Measurements from ENCODE around the gene ALDH3A1. TPM values are rescaled to one million over a fixed set of nuclear protein-coding genes. Genes with fewer than 3 reads are reported as not detected.

The ALDH3A1 gene
- total RNA-seq, 4 donors from 2014 or later = 0.51 to 7.1 (median 1.7) TPM; not detected in 1

DNA sequence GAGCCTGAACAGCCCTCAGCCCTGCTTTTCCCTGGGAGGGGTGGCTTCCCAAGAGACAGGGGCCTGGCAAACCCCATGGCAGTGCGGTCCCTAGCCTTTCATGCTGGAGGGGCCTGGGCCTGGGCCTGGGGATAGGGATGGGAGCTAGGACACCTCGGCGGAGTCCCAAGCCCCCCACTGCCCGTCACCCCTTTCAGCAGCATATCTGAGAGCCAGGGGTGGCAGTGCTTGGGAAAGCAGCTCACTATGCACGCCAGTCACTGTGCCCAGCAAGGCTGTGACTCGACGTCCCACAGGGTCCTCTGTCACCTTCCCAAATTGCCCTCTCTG lies 31.1 kb downstream of the ALDH3A1 start:
- no peak for TF ChIP-seq POLR2A (IDR thresholded peaks at IDR 0.05)
- TF ChIP-seq, protein P1, sequence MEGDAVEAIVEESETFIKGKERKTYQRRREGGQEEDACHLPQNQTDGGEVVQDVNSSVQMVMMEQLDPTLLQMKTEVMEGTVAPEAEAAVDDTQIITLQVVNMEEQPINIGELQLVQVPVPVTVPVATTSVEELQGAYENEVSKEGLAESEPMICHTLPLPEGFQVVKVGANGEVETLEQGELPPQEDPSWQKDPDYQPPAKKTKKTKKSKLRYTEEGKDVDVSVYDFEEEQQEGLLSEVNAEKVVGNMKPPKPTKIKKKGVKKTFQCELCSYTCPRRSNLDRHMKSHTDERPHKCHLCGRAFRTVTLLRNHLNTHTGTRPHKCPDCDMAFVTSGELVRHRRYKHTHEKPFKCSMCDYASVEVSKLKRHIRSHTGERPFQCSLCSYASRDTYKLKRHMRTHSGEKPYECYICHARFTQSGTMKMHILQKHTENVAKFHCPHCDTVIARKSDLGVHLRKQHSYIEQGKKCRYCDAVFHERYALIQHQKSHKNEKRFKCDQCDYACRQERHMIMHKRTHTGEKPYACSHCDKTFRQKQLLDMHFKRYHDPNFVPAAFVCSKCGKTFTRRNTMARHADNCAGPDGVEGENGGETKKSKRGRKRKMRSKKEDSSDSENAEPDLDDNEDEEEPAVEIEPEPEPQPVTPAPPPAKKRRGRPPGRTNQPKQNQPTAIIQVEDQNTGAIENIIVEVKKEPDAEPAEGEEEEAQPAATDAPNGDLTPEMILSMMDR (IDR thresholded peaks at IDR 0.05) = no peak
- Histone ChIP-seq H3K4me3 (no peak overlapping the region), H3K9me3 (no peaks in the 10 kb centered on the region), H3K4me1 (peaks cover 0 to 6% of the 10 kb centered on the region in 2 donors), H3K27me3 (no peaks in the 10 kb centered on the region), H3K36me3 (no peaks in the 10 kb centered on the region), H3K27ac (no peak overlapping the region)
- no peak for DNase-seq
- intact Hi-C loops (cut with DNase I; ENCODE audit: low total_unique reads) = no loop called here

DNA sequence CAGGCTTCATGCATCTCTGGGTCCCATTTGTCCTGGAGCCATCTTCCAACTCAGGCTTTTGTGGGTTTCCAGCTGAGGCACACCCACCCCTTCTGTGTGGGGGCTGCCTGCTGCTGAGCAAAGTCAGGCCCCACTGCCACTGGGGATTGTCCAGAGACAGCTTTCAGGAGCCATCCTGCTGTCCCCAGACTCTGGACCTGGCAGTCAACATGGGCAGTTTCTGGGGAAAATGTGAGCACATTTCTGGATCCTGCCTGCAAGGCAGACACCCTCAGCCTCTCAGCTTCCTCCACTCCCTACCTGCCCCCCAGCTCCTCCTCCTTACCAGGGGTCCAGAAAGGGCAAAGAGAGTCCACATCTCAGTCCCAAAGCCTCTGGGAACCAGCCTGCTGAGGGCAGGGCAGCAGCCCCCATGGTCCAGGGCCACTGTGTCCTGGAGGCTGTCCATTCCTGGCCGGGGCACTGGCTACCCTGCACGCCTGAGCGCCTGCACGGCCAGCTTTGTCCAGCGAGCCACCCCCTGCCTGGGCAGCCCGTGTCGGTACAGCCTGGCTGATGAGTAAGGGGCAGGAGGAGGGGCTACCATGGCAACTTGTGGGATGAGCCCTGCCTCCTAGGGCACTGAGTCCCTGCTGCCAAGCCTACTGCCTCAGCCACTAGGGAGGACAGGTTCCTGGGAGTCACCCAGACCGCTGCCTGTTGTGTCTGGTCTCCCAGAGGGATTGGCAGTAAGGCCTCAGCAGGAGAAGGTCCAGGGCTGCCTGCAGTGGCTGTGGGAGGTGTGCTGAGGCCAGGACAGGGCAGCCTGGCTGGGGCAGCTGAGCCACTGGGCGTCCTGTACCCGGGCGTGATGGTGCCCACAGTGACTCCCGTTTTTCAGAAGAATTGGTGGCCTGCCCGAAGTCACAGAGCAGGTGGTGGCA lies 31.7 kb downstream of the ALDH3A1 start, which contains the start of gene SLC47A2:
Gene SLC47A2 (minus strand): TSS at position 477 of the 923 bp plus-strand sequence. CDS start 29 bp downstream, at position 448.
- no peak for DNase-seq
- H3K9me3 ChIP-seq = no peaks in the 10 kb centered on the region
- H3K4me3 ChIP-seq = no peak within 1 kb of the TSS
- TF ChIP-seq POLR2A (IDR thresholded peaks at IDR 0.05) = no peak
- TF ChIP-seq, protein P1 (IDR thresholded peaks at IDR 0.05) = no peak
- H3K27ac ChIP-seq = no peak within 1 kb of the TSS
- no peaks in the 10 kb centered on the region for H3K27me3 ChIP-seq
- H3K4me1 ChIP-seq = peaks cover 0 to 6% of the 10 kb centered on the region in 2 donors
- intact Hi-C loops (cut with DNase I; ENCODE audit: low total_unique reads) = no loop called here
- no peaks in the 10 kb centered on the region for H3K36me3 ChIP-seq

DNA sequence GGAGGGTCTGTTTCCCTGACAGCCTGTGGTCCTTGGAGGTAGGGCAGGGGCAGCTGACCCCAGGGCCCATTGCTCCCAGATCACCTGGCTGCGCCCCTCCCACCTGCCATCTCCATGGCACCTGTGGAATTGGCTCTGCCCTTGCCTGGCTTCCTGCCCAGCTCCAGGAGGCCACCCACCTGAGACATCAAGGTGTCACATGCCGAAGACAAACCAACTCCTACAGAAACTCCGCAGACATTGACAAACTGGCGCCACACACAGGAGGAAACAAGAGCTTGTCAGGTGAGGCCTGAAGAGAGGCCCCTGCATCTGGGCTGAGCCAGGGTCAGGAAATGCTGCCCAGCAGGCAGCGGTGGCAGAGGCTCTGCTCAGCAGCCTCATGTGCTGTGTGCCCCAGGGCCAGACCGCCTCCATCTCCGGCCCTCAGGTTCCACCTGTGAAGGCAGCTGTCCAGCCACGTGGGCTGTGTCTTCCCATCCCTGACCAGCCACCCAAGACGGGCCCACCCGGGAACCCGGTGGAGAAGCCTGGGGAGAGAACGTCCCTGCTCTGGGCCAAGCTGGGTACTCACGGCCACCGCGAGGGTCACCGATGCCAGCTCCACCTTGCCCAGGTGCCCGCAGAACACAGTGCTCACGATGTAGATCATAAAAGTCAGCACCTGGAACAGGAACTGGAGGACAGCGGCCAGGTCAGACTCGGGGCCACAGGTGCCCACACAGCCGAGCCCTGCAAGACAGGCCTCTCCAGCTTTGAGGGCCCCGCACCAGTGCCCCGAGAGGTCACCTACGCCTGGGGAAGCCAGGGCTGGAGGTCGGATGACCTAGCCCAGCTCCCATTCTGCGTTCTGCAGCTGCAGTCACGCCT lies 33.3 kb downstream of the ALDH3A1 start:
- Histone ChIP-seq H3K36me3 (no peaks in the 10 kb centered on the region), H3K9me3 (no peaks in the 10 kb centered on the region), H3K27me3 (no peaks in the 10 kb centered on the region), H3K4me3 (no peak overlapping the region), H3K4me1 (no peaks in the 10 kb centered on the region), H3K27ac (no peak overlapping the region)
- TF ChIP-seq, protein P1 (IDR thresholded peaks at IDR 0.05) = no peak
- TF ChIP-seq POLR2A (IDR thresholded peaks at IDR 0.05) = no peak
- intact Hi-C loops (cut with DNase I; ENCODE audit: low total_unique reads) = no loop called here
- DNase-seq = no peak

DNA sequence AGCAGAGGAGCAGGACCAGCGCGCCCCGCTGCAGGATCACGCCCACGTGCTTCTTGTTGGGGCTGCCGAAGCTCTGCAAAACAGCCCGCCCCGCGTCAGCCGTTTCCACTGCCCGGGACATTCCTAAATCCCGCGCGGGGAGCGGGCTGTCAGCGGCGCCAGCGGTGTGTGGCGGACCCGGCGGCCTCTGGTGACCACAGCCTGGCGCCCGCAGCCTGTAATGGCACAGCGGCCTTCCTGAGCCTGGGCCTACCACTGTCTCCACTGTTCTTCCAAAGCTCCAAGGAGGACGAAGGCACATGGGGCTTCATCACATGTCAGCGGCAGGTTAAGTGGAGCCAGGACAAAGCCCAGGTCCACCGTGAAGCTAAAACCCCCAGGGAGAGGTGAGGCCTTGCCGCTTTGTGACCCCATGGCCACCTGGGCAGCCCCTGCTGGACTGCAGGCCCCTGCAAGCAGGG lies 34.2 kb downstream of the ALDH3A1 start:
- no peak overlapping the region for H3K27ac ChIP-seq
- no peaks in the 10 kb centered on the region for H3K4me1 ChIP-seq
- intact Hi-C loops (cut with DNase I; ENCODE audit: low total_unique reads) = no loop called here
- DNase-seq = no peak
- H3K36me3 ChIP-seq = no peaks in the 10 kb centered on the region
- no peak for TF ChIP-seq POLR2A (IDR thresholded peaks at IDR 0.05)
- TF ChIP-seq, protein P1 (IDR thresholded peaks at IDR 0.05) = no peak
- no peak overlapping the region for H3K4me3 ChIP-seq
- no peaks in the 10 kb centered on the region for H3K27me3 ChIP-seq
- H3K9me3 ChIP-seq = no peaks in the 10 kb centered on the region
